ENCODE results near the gene KDM5B.
"Not testable (repeated sequence)": the region's sequence is repeated elsewhere in the genome, so short reads cannot be mapped to it uniquely, and the experiment has no call there.

Gene KDM5B

DNA sequence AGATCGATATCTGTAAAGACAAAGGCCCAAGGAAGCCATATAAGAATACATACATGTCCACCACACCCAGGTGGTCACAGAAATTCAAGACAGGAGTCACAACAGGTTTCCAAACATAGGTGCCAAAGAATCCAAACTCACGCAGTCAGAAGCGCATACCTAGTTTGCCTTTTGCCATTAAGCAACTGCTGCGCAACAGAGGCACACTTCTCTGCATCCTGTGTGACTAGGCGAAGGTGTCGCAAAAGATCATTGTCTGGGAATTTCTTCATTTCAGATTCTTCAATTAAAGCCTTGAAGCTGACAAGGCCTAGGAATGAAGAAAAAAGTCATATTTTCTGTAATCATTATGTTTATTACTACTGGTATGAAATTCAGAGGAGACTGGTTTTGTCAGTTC, 65.7 kb downstream of the KDM5B start:
- no peak overlapping the region for H3K4me3 ChIP-seq (ENCODE audit: low read depth, low read length)
- DNase-seq (ENCODE audit: low read depth): no peak
- TF ChIP-seq, protein P1, sequence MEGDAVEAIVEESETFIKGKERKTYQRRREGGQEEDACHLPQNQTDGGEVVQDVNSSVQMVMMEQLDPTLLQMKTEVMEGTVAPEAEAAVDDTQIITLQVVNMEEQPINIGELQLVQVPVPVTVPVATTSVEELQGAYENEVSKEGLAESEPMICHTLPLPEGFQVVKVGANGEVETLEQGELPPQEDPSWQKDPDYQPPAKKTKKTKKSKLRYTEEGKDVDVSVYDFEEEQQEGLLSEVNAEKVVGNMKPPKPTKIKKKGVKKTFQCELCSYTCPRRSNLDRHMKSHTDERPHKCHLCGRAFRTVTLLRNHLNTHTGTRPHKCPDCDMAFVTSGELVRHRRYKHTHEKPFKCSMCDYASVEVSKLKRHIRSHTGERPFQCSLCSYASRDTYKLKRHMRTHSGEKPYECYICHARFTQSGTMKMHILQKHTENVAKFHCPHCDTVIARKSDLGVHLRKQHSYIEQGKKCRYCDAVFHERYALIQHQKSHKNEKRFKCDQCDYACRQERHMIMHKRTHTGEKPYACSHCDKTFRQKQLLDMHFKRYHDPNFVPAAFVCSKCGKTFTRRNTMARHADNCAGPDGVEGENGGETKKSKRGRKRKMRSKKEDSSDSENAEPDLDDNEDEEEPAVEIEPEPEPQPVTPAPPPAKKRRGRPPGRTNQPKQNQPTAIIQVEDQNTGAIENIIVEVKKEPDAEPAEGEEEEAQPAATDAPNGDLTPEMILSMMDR (IDR thresholded peaks at IDR 0.05; ENCODE audit: control insufficient read depth, extremely low read depth, insufficient read depth): no peak

DNA sequence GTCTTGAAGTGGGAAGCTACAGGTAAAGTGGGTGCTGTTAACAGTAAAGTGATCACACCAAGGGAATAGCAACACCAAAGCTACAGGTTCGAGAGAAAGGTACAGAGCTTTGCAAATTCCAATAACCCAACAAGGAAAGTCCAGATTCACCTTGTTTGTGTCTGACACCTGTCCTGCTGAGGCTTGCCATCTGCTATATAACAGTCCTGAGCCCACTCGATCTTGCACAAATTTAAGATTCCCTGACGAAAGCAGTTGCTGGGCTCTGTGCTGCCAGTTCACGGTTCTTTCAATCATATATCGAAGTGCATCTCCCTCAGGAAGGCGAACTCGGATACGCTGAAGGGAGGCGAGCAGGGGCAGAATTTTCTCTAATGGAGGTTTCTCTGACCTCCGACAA, 75.0 kb downstream of the KDM5B start:
- DNase-seq (ENCODE audit: low read depth): no peak
- TF ChIP-seq, protein P1 (IDR thresholded peaks at IDR 0.05; ENCODE audit: control insufficient read depth, extremely low read depth, insufficient read depth): no peak
- H3K4me3 ChIP-seq (ENCODE audit: low read depth, low read length): no peak overlapping the region

DNA sequence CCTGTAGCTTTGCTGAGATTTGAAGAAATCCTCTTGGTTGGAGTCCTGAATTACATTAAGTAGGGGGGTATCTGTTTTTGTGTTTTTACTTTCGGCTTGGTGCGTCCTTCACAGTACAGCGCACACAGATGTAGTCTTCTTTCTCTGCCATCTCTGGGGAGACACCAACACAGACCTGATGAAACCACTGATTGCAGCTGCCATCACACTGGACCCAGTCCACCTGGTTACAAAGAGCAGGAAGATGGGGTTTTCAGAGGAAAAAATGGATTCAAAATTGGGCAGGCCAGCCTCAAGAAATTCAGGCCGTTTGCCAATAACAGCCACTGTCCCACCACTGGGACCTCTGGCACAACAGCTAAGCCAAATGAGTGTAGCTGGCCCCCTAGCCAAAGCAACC, 79.3 kb downstream of the KDM5B start:
- no peak overlapping the region for H3K4me3 ChIP-seq (ENCODE audit: low read depth, low read length)
- no peak for DNase-seq (ENCODE audit: low read depth)
- TF ChIP-seq, protein P1 (IDR thresholded peaks at IDR 0.05; ENCODE audit: control insufficient read depth, extremely low read depth, insufficient read depth): no peak

GRCh38 chr1:202725526-202725925, 82.7 kb downstream of the KDM5B start:
- no peak for DNase-seq (ENCODE audit: low read depth)
- no peak overlapping the region for H3K4me3 ChIP-seq (ENCODE audit: low read depth, low read length)
- TF ChIP-seq, protein P1 (IDR thresholded peaks at IDR 0.05; ENCODE audit: control insufficient read depth, extremely low read depth, insufficient read depth): no peak

- TF ChIP-seq, protein P1 (IDR thresholded peaks at IDR 0.05; ENCODE audit: control insufficient read depth, extremely low read depth, insufficient read depth): no peak
- no peak overlapping the region for H3K4me3 ChIP-seq (ENCODE audit: low read depth, low read length)
- no peak for DNase-seq (ENCODE audit: low read depth)
Observed at GRCh38 chr1:202723708-202724107, 84.5 kb downstream of the KDM5B start.

DNA sequence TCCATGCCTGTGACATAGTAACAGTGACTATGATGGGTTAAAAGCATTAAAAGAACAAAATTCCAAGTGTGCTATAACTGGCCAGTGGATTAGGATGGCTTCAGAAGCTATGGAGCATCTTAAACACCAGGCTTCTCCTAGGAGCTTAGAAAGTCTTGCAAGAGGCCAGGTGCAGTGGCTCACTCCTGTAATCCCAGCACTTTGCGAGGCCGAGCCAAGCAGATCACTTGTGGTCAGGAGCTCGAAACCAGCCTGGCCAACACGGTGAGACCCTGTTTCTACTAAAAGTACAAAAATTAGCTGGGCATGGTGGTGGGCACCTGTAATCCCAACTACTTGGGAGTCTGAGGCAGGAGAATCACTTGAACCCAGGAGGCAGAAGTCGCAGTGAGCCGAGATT, 85.2 kb downstream of the KDM5B start:
- DNase-seq (ENCODE audit: low read depth); H3K4me3 ChIP-seq (ENCODE audit: low read depth, low read length): not testable (repeated sequence)

DNA sequence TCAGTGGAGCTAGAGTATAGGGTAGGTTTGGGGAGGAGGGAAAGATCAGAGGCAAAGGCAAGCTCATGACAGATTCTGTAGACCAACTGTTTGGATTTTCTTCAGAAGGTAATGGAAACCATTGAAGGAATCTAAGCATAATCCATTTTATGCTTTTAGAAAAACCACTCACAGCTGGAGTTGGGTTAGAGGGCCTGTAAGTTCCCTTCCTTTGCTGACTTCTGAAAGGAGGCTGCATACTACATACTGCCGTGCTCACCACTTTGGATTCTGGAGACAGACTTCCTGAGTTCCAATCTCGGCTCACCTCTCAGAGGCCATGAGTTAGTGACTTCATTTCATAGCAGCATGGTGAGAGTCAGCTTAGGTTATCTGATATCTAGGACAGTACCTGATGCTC, 91.6 kb downstream of the KDM5B start:
- TF ChIP-seq, protein P1 (IDR thresholded peaks at IDR 0.05; ENCODE audit: control insufficient read depth, extremely low read depth, insufficient read depth): no peak
- DNase-seq (ENCODE audit: low read depth): no peak
- H3K4me3 ChIP-seq (ENCODE audit: low read depth, low read length): no peak overlapping the region

GRCh38 chr1:202714202-202714601, 94.0 kb downstream of the KDM5B start:
- H3K4me3 ChIP-seq (ENCODE audit: low read depth, low read length); DNase-seq (ENCODE audit: low read depth): not testable (repeated sequence)

All from LNCaP clone FGC (cell line).